Testis (tissue), 2 donors: ENCODE measurements around the gene MED16.

Experiments used
- CTCF ChIP-seq, 3 experiments: fragments of 450-650 bp in 2 of 3; fragments of 200-600 bp in 1 of 3; sonication (generic) in 1 of 3; IDR thresholded peaks; one replicate each; pipeline ENCODE4 v1.5.1; 2016 to 2019; ENCODE audit warnings: antibody characterized with exemption in 3 of 3, mild to moderate bottlenecking in 2 of 3, moderate library complexity in 1 of 3
- POLR2A ChIP-seq: fragments of 450-650 bp; IDR thresholded peaks from one replicate; pipeline ENCODE4 v1.6.1; 2017; ENCODE audit warnings: antibody characterized with exemption, mild to moderate bottlenecking, moderate library complexity

DNA sequence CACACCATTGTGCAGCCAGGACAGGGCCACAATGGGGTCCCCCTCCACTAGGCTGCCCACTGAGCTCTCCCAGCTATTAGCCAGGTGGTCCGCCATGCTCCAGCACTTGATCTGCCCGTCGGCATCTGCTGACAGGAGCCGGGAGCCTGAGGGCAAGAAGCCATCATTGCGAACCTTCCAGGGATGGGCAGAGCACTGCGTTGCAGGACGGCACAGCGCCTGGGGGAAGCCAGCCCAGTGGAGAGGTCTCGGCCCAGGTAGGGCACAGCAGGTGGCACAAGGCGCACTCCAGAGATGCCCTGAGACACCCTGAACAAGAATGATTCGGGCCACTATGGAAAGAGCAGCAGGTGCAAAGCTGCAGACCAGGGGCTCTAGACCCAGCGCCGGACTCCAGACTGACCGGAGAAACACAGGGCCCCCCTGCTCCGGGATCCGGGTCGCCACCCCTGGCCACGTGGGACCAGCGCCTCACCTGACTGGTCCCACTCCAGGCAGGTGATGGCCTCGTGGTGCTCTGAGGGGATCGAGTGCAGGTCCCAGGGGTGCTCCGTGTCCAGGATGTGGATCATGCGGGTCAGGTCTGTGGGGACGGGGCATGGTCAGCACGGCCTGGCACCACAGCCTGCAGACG lies 3.2 kb downstream of the MED16 start:
- no peak for TF ChIP-seq POLR2A
- TF ChIP-seq CTCF (IDR thresholded peaks at IDR 0.05), result no peak
